D341Med (cell line): ENCODE data around the gene CNTROB.

ENCODE experiments used
- DNase-seq: peaks from one replicate; pipeline ENCODE4 v3.0.0; 2012; ENCODE audit warnings: low spot score

Gene CNTROB

GRCh38 chr17:7987112-7987893 is 55.3 kb downstream of the CNTROB start:
- DNase-seq = no peak

GRCh38 chr17:7988750-7989178 is 56.8 kb downstream of the CNTROB start:
- DNase-seq = peak; percentile 34

- DNase-seq = peak; percentile 84
These were observed 58.0 kb downstream of the CNTROB start for GRCh38 chr17:7989781-7990655.

- no peak for DNase-seq
These were observed 60.5 kb downstream of the CNTROB start for GRCh38 chr17:7992516-7992915.

- no peak for DNase-seq
These were observed 60.9 kb downstream of the CNTROB start for GRCh38 chr17:7992924-7993323.

GRCh38 chr17:7993972-7994589 is 62.1 kb downstream of the CNTROB start:
- no peak for DNase-seq

- no peak for DNase-seq
These were observed 63.7 kb downstream of the CNTROB start for GRCh38 chr17:7995724-7996123.

GRCh38 chr17:7997186-7997585 is 65.2 kb downstream of the CNTROB start:
- DNase-seq = peak; percentile 60
